GM12801 (cell line): ENCODE results near the gene COL4A6.

ENCODE experiments used
- TF ChIP-seq, protein P1 (sequence below): IDR thresholded peaks from one replicate; pipeline ENCODE4 v1.5.1; 2011; ENCODE audit warnings: control low read depth; ENCODE audit not compliant: insufficient read length; ENCODE audit errors: extremely low read depth

The COL4A6 gene

GRCh38 chrX:108304757-108305156 is 133.5 kb downstream of the COL4A6 start:
- TF ChIP-seq, protein P1, sequence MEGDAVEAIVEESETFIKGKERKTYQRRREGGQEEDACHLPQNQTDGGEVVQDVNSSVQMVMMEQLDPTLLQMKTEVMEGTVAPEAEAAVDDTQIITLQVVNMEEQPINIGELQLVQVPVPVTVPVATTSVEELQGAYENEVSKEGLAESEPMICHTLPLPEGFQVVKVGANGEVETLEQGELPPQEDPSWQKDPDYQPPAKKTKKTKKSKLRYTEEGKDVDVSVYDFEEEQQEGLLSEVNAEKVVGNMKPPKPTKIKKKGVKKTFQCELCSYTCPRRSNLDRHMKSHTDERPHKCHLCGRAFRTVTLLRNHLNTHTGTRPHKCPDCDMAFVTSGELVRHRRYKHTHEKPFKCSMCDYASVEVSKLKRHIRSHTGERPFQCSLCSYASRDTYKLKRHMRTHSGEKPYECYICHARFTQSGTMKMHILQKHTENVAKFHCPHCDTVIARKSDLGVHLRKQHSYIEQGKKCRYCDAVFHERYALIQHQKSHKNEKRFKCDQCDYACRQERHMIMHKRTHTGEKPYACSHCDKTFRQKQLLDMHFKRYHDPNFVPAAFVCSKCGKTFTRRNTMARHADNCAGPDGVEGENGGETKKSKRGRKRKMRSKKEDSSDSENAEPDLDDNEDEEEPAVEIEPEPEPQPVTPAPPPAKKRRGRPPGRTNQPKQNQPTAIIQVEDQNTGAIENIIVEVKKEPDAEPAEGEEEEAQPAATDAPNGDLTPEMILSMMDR = no peak

- TF ChIP-seq, protein P1 = no peak
These were observed 134.0 kb downstream of the COL4A6 start for GRCh38 chrX:108304210-108304609.

- TF ChIP-seq, protein P1 = no peak
These were observed 134.5 kb downstream of the COL4A6 start for GRCh38 chrX:108303682-108304081.

GRCh38 chrX:108299704-108300103 is 138.5 kb downstream of the COL4A6 start:
- TF ChIP-seq, protein P1 = no peak

- TF ChIP-seq, protein P1 = no peak
These were observed 139.1 kb downstream of the COL4A6 start for GRCh38 chrX:108299101-108299591.

- TF ChIP-seq, protein P1 = no peak
These were observed 140.0 kb downstream of the COL4A6 start for GRCh38 chrX:108298165-108298602.

- TF ChIP-seq, protein P1 = no peak
These were observed 140.9 kb downstream of the COL4A6 start for GRCh38 chrX:108297290-108297689.
